Erythroblast (primary cell): Measurements from ENCODE around the gene DTX1.
A peak's percentile ranks its signal among the peaks of the same experiment; 100 is the strongest.

Experiments used
- DNase-seq, 2 experiments: peaks; one replicate each; lab custom pipeline; 2025; lab: John Stamatoyannopoulos, UW
- GATA1 ChIP-seq: IDR thresholded peaks from 2 replicates; pipeline ENCODE4 v1.6.1; 2011; ENCODE audit warnings: low read depth, mild to moderate bottlenecking, control low read depth, low read length, moderate library complexity
- POLR2A ChIP-seq: IDR thresholded peaks from 2 replicates; pipeline ENCODE4 v1.6.1; 2011; ENCODE audit warnings: mild to moderate bottlenecking, low read length

Gene DTX1

GRCh38 chr12:113088971-113089756 is 32.6 kb downstream of the DTX1 start:
- TF ChIP-seq GATA1 = no peak
- TF ChIP-seq POLR2A = no peak
- no peak for DNase-seq

- DNase-seq = no peak
- TF ChIP-seq GATA1 = no peak
- no peak for TF ChIP-seq POLR2A
Observed at GRCh38 chr12:113089839-113090238, 33.3 kb downstream of the DTX1 start.

GRCh38 chr12:113090740-113091139 is 34.2 kb downstream of the DTX1 start:
- DNase-seq = no peak
- TF ChIP-seq POLR2A = no peak
- TF ChIP-seq GATA1 = no peak

- DNase-seq = no peak
- TF ChIP-seq POLR2A (no peak), GATA1 (no peak)
Observed at GRCh38 chr12:113091506-113091905, 35.0 kb downstream of the DTX1 start.

- TF ChIP-seq POLR2A (no peak), GATA1 (no peak)
- DNase-seq = peak; percentile 45 to 58
Observed at GRCh38 chr12:113092607-113093408, 36.3 kb downstream of the DTX1 start.

GRCh38 chr12:113093409-113094101 is 37.0 kb downstream of the DTX1 start:
- TF ChIP-seq POLR2A = no peak
- no peak for TF ChIP-seq GATA1
- DNase-seq = no peak

- DNase-seq = no peak
Observed at GRCh38 chr12:113094738-113095137, 38.2 kb downstream of the DTX1 start.

GRCh38 chr12:113095405-113095804 is 38.9 kb downstream of the DTX1 start:
- TF ChIP-seq GATA1 (no peak), POLR2A (no peak)
- DNase-seq = no peak

More at GRCh38 chr12:113094738-113095137, 38.2 kb downstream of the DTX1 start:
- no peak for TF ChIP-seq POLR2A
- TF ChIP-seq GATA1 = no peak

GRCh38 chr12:113096675-113097461 is 40.3 kb downstream of the DTX1 start:
- DNase-seq = no peak
- no peak for TF ChIP-seq GATA1
- TF ChIP-seq POLR2A = no peak

GRCh38 chr12:113097716-113098440 is 41.3 kb downstream of the DTX1 start:
- TF ChIP-seq GATA1 (no peak), POLR2A (no peak)
- no peak for DNase-seq

- TF ChIP-seq GATA1 (no peak), POLR2A (no peak)
Observed at GRCh38 chr12:113098441-113099028, 42.0 kb downstream of the DTX1 start.

GRCh38 chr12:113099364-113099763 is 42.8 kb downstream of the DTX1 start:
- DNase-seq = no peak

More at GRCh38 chr12:113098441-113099028, 42.0 kb downstream of the DTX1 start:
- peak; percentile 49 to 70 for DNase-seq

More at GRCh38 chr12:113099364-113099763, 42.8 kb downstream of the DTX1 start:
- TF ChIP-seq GATA1 (no peak), POLR2A (no peak)
